Endothelial cell of umbilical vein (primary cell): ENCODE data around the gene DDX4. TPM values are rescaled to one million over a fixed set of nuclear protein-coding genes. Genes with fewer than 3 reads are reported as not detected.

Experiments used
- BruUV-seq: library from RNA; stranded (reverse); fragments of 400-500 nt; replicated peaks from 2 replicates; lab custom pipeline; 2021; lab: Mats Ljungman, UMichigan
- CTCF ChIA-PET: fragments of 300-600, 350-600 bp; sonication (Branson Sonifier 250); formaldehyde crosslinking; loops from one replicate; lab custom pipeline; 2021; ENCODE audit warnings: antibody characterized with exemption, inconsistent platforms; lab: Charles Lee
- POLR2A ChIA-PET: fragments of 300-600, 350-600 bp; sonication (Branson Sonifier 250); formaldehyde crosslinking; loops from one replicate; lab custom pipeline; 2021; ENCODE audit warnings: antibody characterized with exemption, inconsistent platforms; lab: Charles Lee
- DNase-seq: peaks from one replicate; pipeline ENCODE4 v3.0.0-alpha.2; 2011; ENCODE audit warnings: low read depth, low spot score
- FAIRE-seq: peaks from 2 replicates; lab custom pipeline; 2011; peaks lifted over from hg19 to GRCh38; lab: Jason Lieb, UNC
- H2AFZ ChIP-seq: 2 replicates; pipeline ENCODE4 v1.6.0; 2012; ENCODE audit warnings: low read depth, low read length, control low read depth, inconsistent platforms
- H3K27ac ChIP-seq: 2 replicates; pipeline ENCODE4 v1.5.1; 2011; ENCODE audit warnings: low read depth, mild to moderate bottlenecking, control low read depth, low read length, moderate library complexity; ENCODE audit not compliant: insufficient read depth
- H3K27me3 ChIP-seq, 2 experiments: 2 replicates each; pipeline versions ENCODE4 v1.6.0 to v1.6.1; 2011; ENCODE audit warnings: low read length in 2 of 2, mixed read lengths in 1 of 2; ENCODE audit not compliant: control insufficient read depth in 2 of 2, insufficient read depth in 2 of 2
- H3K36me3 ChIP-seq, 2 experiments: 2 replicates in 1 of 2; 3 replicates in 1 of 2; pipeline ENCODE4 v1.5.1; 2011; ENCODE audit warnings: low read length in 2 of 2, mild to moderate bottlenecking in 1 of 2, moderate library complexity in 1 of 2; ENCODE audit not compliant: control insufficient read depth in 2 of 2, insufficient read depth in 2 of 2; ENCODE audit errors: extremely low read depth in 1 of 2
- H3K4me1 ChIP-seq: 3 replicates; pipeline ENCODE4 v1.5.1; 2011; ENCODE audit warnings: mild to moderate bottlenecking, low read length; ENCODE audit not compliant: control insufficient read depth, insufficient read depth; ENCODE audit errors: extremely low read depth
- H3K4me2 ChIP-seq: 2 replicates; pipeline ENCODE4 v1.6.1; 2011; ENCODE audit warnings: low read length, control low read depth, mixed read lengths; ENCODE audit not compliant: insufficient read depth
- H3K4me3 ChIP-seq, 3 experiments: fragments of 200-600 bp in 1 of 3; sonication (generic), shearing (Covaris generic) in 1 of 3; replicated peaks in 1 of 3; 2 replicates each; pipeline ENCODE4 v1.5.1; 2011 to 2016; ENCODE audit warnings: control low read depth in 3 of 3, low read length in 3 of 3, mild to moderate bottlenecking in 2 of 3, inconsistent platforms in 1 of 3, low read depth in 1 of 3, moderate library complexity in 1 of 3; ENCODE audit not compliant: insufficient read depth in 1 of 3
- H3K79me2 ChIP-seq: 2 replicates; pipeline ENCODE4 v1.6.0; 2012; ENCODE audit warnings: low read length, inconsistent platforms; ENCODE audit not compliant: control insufficient read depth, insufficient read depth
- H3K9ac ChIP-seq: replicated peaks from 2 replicates; pipeline ENCODE3; 2011; ENCODE audit warnings: low read length, control low read depth; ENCODE audit not compliant: insufficient read depth; ENCODE audit errors: extremely low read depth
- H3K9me1 ChIP-seq: replicated peaks from 3 replicates; pipeline ENCODE4 v1.6.0; 2011; ENCODE audit warnings: mild to moderate bottlenecking, low read length; ENCODE audit not compliant: control insufficient read depth, insufficient read depth; ENCODE audit errors: extremely low read depth
- H3K9me3 ChIP-seq: replicated peaks from 2 replicates; pipeline ENCODE4 v1.5.1; 2012; ENCODE audit warnings: low read length, inconsistent platforms; ENCODE audit not compliant: control insufficient read depth, insufficient read depth
- H4K20me1 ChIP-seq: replicated peaks from 2 replicates; pipeline ENCODE3; 2011; ENCODE audit warnings: mild to moderate bottlenecking, low read length; ENCODE audit not compliant: control insufficient read depth, insufficient read depth; ENCODE audit errors: extremely low read depth
- EZH2 ChIP-seq: IDR thresholded peaks from 2 replicates; pipeline ENCODE4 v1.6.1; 2012; ENCODE audit warnings: borderline replicate concordance, low read depth, mild to moderate bottlenecking, moderate library complexity, low read length, inconsistent platforms; ENCODE audit not compliant: severe bottlenecking
- FOS ChIP-seq: IDR thresholded peaks from 2 replicates; pipeline ENCODE4 v1.6.1; 2011; ENCODE audit warnings: mild to moderate bottlenecking, low read length, moderate library complexity, borderline replicate concordance; ENCODE audit not compliant: insufficient read depth
- GATA2 ChIP-seq: IDR thresholded peaks from 2 replicates; pipeline ENCODE4 v1.7.0; 2011; ENCODE audit warnings: low read depth, mild to moderate bottlenecking, moderate library complexity, mixed read lengths, low read length; ENCODE audit not compliant: insufficient read length, insufficient read depth
- JUN ChIP-seq: IDR thresholded peaks from 2 replicates; pipeline ENCODE4 v1.6.1; 2011; ENCODE audit warnings: borderline replicate concordance, low read depth; ENCODE audit not compliant: insufficient read length, insufficient read depth
- MYC ChIP-seq: IDR thresholded peaks from one replicate; pipeline ENCODE4 v1.6.1; 2011; ENCODE audit warnings: mild to moderate bottlenecking, low read depth, low read length
- POLR2A ChIP-seq: IDR thresholded peaks from 2 replicates; pipeline ENCODE4 v1.6.1; 2012; ENCODE audit warnings: low read depth, mild to moderate bottlenecking, control low read depth, low read length
- POLR2AphosphoS5 ChIP-seq: IDR thresholded peaks from 2 replicates; pipeline ENCODE4 v1.6.1; 2012; ENCODE audit warnings: low read depth, mild to moderate bottlenecking, control low read depth, low read length, moderate library complexity; ENCODE audit not compliant: insufficient read depth
- dilution Hi-C: fragments of 300-500 bp; cut with MboI; formaldehyde crosslinking; loops from one replicate; pipeline ENCODE4 v1.15.0; 2019; ENCODE audit warnings: low sequenced_read_pairs; ENCODE audit not compliant: extremely low pct_ligation_motif_present
- intact Hi-C: fragments of 100-400 bp; cut with micrococcal nuclease; formaldehyde crosslinking; loops from one replicate; pipeline ENCODE4 v1.10.0; 2022
- polyA plus RNA-seq, 4 experiments: library from polyadenylated mRNA; depleted of rRNA in 3 of 4; stranded (reverse) in 3 of 4; unstranded in 1 of 4; fragments of >200 nt; gene quantifications; 2 replicates each; pipeline versions ENCODE4 v1.2.1 to v1.2.3, GENCODE V29; 2011 to 2012; ENCODE audit warnings: missing spikeins in 1 of 4
- total RNA-seq: library from RNA; stranded (reverse); gene quantifications from 2 replicates; pipeline ENCODE4 v1.2.3, GENCODE V29; 2021
- TF ChIP-seq, protein P1 (sequence below): IDR thresholded peaks from 2 replicates; pipeline ENCODE4 v1.6.1; 2011; ENCODE audit not compliant: insufficient read depth, insufficient read length
- TF ChIP-seq, protein P2 (sequence below), 2 donors: IDR thresholded peaks; 1 replicate in 1 of 2; 2 replicates in 1 of 2; pipeline ENCODE4 v1.5.1; 2011; ENCODE audit warnings: low read length in 2 of 2, mild to moderate bottlenecking in 2 of 2, moderate library complexity in 2 of 2, control low read depth in 1 of 2, inconsistent platforms in 1 of 2, low read depth in 1 of 2; ENCODE audit not compliant: insufficient read depth in 1 of 2; ENCODE audit errors: extremely low read depth in 1 of 2

Gene DDX4
- total and polyA plus RNA-seq, 2 donors (not counting 3 experiments of a cell fraction or from before 2014, with no cell fraction given): not detected

GRCh38 chr5:55702598-55703345, 35.1 kb upstream of the DDX4 start:
- Histone ChIP-seq H3K27ac (no peak overlapping the region), H3K79me2 (no peaks in the 10 kb centered on the region), H3K4me1 (no peaks in the 10 kb centered on the region), H3K9me1 (no peaks in the 10 kb centered on the region), H2AFZ (no peak overlapping the region), H3K4me3 (no peak overlapping the region), H3K4me2 (no peak overlapping the region), H3K9me3 (no peaks in the 10 kb centered on the region), H3K27me3 (no peaks in the 10 kb centered on the region), H3K36me3 (peaks cover 0 to 2% of the 10 kb centered on the region in 2 experiments), H3K9ac (no peak overlapping the region), H4K20me1 (no peaks in the 10 kb centered on the region)
- TF ChIP-seq, protein P1, sequence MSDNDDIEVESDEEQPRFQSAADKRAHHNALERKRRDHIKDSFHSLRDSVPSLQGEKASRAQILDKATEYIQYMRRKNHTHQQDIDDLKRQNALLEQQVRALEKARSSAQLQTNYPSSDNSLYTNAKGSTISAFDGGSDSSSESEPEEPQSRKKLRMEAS: no peak
- no peak for TF ChIP-seq JUN
- no peak for TF ChIP-seq GATA2
- no peak for TF ChIP-seq EZH2
- no peak for TF ChIP-seq POLR2AphosphoS5
- no TSS peak for BruUV-seq
- no peak for DNase-seq
- dilution Hi-C loops: no loop called here
- ChIA-PET CTCF (interaction anchor here (0.7 to 1.4 kb wide), 2 partner anchors 11 to 209 kb away, joined by 3 to 6 read pairs; no protein-coding TSS in a partner anchor), POLR2A (no interaction called here)
- intact Hi-C loops: no loop called here
- no peak for FAIRE-seq

DNA sequence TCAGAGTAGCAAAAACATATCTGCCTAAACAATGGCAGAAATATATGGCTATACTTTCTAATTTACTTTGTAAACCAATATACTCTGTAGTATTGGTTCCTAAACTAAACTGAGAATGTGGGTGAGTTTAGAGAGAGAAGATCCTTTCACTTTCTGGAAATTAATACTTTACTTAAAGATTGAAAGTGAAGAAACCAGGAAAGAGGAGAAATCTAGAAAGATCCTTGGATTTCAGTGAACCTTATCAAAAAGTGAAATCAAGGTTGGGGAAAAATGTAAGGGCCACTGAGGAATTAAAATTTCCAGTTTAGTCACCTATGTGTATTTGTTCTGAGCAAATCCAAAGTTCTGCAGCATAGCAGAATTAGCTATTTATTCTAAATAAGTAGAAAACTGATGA, 31.6 kb upstream of the DDX4 start:
- CTCF ChIA-PET: no interaction called here
- peaks cover under 1% of the 10 kb centered on the region for H3K79me2 ChIP-seq
- no peak overlapping the region for H3K4me3 ChIP-seq
- BruUV-seq: no TSS peak
- no peaks in the 10 kb centered on the region for H3K9me3 ChIP-seq
- H4K20me1 ChIP-seq: no peaks in the 10 kb centered on the region
- H3K9ac ChIP-seq: no peak overlapping the region
- dilution Hi-C loops: no loop called here
- POLR2A ChIA-PET: interaction anchor here (0.7 kb wide), 1 partner anchor 433 kb away, joined by 4 read pairs; no protein-coding TSS in a partner anchor
- no peak overlapping the region for H2AFZ ChIP-seq
- H3K9me1 ChIP-seq: no peaks in the 10 kb centered on the region
- FAIRE-seq (no peak), DNase-seq (no peak)
- TF ChIP-seq JUN (no peak), FOS (no peak), POLR2AphosphoS5 (no peak), GATA2 (no peak), EZH2 (no peak), MYC (no peak), POLR2A (no peak)
- TF ChIP-seq, protein P2, sequence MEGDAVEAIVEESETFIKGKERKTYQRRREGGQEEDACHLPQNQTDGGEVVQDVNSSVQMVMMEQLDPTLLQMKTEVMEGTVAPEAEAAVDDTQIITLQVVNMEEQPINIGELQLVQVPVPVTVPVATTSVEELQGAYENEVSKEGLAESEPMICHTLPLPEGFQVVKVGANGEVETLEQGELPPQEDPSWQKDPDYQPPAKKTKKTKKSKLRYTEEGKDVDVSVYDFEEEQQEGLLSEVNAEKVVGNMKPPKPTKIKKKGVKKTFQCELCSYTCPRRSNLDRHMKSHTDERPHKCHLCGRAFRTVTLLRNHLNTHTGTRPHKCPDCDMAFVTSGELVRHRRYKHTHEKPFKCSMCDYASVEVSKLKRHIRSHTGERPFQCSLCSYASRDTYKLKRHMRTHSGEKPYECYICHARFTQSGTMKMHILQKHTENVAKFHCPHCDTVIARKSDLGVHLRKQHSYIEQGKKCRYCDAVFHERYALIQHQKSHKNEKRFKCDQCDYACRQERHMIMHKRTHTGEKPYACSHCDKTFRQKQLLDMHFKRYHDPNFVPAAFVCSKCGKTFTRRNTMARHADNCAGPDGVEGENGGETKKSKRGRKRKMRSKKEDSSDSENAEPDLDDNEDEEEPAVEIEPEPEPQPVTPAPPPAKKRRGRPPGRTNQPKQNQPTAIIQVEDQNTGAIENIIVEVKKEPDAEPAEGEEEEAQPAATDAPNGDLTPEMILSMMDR (IDR thresholded peaks at IDR 0.05; ENCODE audit: extremely low read depth in 1 of 2, insufficient read depth in 1 of 2, low read depth in 1 of 2, low read length in 2 of 2): no peak
- TF ChIP-seq, protein P1: no peak
- H3K4me2 ChIP-seq: no peak overlapping the region
- H3K36me3 ChIP-seq: peaks cover 0 to 2% of the 10 kb centered on the region in 2 experiments
- H3K27ac ChIP-seq: no peak overlapping the region
- intact Hi-C loops: no loop called here
- no peaks in the 10 kb centered on the region for H3K27me3 ChIP-seq
- peaks cover 1% of the 10 kb centered on the region for H3K4me1 ChIP-seq
